ENCODE measurements around the gene SLC30A2.
A peak's percentile ranks its signal among the peaks of the same experiment; 100 is the strongest.

SLC30A2 gene

DNA sequence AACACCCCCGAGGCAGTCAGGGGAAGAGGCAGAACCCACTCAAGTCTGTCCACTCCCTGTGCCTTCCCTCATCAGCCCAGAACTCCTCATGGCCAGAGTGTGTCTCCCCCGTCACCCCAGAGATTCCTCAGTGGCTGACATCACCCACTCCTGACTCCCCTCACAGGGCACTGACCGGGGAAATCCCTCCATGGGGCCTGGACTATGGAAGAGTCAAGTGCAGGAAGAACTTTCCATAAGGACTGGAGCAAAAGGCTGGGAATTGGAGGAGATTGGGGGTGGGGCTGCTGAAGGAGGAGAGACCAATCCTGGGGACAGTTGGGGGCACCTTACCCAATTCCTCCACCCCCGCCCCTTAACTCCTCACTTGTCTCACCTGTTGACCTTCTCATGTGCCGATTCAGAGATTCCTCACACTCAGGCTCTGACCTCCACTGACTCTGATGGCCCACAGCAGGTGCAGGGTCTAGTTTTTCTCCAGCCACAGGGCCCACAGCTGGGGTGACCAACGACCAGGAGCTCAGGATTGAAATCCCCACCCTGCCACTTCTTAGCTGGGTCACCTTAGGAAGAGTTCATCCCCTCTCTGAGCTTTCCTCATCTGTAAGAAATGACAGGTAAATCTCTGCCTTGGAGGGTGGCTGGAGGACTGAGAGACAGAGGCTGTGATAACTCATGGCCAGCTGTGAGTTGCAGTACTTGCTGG is 24.8 kb downstream of the SLC30A2 start:
- no peak for DNase-seq

DNA sequence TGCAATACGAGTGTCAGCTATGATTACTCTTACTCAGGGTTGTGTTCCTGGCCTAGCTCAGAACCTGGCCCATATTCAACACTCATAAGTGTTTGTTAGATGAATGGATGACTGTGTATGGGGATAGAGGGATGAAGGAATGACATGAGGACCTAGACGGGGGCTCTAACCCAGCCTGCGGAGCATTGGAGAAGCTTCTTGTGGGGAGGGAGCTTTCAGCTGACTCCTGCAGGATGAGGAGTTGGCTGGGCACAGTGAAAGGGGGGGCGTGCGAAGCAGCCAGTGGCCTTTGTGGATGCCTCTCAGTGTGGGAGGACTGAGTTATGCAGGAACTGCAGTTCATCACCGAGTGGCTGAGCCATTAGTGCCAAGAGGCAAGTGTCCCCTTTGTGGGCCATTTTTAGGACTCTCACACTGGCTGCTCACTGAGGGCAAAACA is 25.6 kb downstream of the SLC30A2 start:
- DNase-seq = no peak

DNA sequence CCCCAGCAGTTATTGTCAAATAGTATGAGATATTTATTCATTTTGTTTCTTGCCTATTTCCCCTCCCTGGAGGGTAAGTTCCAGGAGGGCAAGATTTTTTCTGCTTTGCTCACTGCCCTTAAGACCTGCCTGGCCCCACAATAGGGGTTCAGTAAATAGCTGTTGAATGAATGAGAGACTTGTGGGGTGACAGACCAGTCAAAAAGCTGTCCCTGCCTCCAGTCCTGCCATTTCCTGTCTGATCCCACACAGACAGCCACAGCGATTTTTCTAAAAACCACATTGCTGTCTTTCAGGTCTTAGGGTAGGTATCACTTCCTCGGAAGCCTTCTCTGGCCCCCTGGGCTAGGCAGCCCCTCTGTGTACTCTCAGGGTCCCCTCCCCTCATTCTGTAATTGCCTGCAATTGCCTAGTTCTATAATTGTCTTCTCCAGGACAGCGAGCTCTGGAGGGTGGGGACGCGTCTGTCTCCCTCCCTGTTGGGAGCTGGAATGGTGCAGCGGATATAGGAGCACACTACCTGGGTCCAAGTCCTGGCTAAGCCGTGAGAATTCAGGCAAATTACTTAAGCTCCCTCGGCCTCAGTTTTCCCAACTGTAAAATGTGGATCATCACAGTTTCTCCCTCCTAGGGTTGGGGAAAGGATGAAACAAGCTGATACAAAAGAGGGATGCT is 26.1 kb downstream of the SLC30A2 start:
- no peak for DNase-seq

DNA sequence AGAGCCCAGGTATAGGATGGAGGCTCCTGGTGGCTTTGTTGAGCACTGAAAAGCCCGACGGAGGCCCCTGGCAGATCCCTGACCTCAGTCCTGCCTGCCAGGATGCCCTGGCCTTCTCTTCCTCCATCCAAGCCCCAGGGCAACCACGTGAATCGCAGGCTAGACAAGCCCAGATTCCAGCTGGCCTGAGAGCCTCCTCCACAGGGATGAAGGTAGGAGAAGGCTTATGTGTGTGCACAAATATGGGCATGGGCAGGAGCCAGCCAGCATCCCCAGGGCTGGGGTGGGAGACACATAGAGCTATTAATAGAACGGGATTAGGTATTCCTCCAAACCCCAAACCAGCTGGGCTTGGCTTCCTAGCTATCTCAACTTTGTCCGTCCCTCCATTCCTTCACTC is 28.3 kb downstream of the SLC30A2 start:
- DNase-seq = no peak

DNA sequence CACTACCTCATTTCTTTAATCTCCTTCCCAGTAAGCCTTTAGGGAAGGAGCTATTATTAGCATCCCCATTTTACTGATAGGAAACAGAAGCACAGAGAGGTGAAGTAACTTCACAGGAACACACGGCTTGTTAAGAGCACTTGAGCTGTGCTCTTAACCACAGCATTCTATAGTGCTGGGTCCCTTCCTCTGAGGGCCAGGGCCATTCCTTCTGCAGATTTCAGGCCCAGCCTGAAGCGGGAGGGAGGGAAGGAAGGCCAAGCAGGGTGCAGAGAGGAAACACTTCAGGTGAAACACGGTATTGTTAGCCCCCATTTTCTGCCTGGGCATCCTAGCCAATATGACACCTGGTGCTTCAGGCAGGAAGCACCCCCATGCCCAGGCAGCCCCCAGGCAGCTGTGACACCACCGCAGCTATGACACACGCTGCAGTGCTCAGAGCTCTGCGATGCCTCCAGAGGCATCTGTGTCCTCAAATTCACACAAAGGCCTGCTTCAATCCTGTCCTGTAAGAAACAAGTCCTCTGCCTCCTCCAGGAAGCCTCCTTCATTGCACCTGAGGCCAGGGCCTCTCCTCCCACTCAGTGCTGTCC is 28.9 kb downstream of the SLC30A2 start:
- DNase-seq = no peak

DNA sequence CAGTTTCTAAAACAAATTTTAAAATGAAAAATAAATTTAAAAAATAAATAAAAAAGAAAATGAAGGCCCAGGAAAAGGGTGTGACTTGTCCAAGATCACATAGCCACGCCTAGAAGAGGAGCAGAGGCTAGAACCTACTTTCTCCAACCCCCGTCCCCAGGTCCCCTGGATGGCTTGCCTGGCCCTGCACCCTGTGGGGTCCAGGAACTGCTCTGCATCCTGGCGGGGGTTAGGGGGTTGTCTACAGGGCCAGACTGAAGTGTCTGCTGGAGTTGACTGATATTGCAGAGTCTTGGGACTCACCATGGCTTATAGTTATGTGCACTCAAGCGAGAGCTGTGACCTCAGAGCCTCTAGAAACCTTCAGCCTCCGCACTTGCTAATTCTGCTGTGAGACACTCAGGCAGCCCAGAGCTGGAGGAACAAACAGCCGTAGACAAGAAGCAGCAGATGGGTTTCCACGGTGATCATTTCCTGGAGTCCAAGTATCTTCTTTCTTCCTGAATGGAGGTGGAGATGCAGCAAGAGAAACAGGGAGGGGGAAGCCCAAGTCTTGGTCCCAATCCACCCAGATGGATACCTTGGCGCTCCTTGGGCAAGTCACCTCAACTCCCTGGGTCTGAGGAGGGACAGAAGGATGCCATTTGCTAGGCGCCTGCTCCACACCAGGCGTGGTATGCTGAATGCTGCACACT is 29.5 kb downstream of the SLC30A2 start:
- DNase-seq = no peak

DNA sequence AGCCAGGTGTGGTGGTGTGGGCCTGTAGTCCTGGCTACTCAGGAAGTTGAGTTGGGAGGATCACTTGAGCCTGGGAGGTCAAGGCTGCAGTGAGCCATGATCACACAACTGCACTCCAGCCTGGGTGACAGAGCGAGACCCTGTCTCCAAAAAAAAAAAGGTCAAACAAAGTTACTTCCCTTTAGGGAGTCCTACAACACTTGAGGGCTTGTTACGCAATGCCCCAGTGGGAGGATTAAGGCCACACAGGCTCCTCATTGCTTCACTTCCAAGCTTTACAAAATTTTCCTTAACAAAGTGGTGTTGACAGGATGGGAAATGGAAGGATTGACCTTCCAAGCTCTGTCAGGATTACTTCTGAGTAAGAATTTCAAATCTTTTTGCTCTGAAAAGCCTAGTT is 30.6 kb downstream of the SLC30A2 start:
- DNase-seq = peak; percentile 80 to 83

DNA sequence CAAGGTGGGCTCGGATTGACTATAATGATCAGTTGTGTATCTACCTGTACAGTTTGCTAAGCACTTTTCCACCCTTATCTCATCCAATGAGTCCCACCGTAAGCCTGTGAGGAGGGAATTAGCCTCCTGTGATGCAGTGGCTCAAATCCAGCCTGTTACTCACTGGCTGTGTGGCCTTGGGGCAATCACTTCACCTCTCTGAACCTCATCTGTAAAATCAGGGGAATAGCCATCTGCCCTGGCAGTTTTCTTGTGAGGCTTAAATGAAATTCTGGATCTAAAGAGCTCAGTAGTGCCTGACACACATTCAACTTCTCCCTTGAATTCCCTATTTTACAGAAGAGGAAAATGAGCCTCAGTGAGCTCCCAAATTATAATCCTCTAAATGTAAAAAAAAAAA is 31.7 kb downstream of the SLC30A2 start:
- no peak for DNase-seq

DNA sequence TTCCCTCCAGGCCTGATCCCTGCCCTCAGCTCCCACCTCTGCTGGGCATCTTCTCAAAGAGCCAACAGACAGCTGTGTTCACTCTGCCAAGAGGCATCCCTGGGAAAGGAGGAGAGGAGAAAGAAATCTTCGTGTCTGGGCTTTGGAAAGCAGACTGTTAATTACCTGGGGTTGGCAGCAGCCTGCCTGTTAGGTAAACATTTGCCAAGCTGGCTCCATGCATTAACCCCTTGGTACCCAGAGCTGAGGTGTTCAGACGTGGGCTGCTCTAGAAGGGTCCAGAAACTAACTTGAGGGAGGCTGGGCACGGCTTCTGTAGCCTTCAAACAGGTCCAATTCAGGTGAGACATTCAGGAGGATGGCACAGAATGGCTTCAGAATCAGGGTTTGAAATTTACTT is 33.1 kb downstream of the SLC30A2 start:
- DNase-seq = no peak

DNA sequence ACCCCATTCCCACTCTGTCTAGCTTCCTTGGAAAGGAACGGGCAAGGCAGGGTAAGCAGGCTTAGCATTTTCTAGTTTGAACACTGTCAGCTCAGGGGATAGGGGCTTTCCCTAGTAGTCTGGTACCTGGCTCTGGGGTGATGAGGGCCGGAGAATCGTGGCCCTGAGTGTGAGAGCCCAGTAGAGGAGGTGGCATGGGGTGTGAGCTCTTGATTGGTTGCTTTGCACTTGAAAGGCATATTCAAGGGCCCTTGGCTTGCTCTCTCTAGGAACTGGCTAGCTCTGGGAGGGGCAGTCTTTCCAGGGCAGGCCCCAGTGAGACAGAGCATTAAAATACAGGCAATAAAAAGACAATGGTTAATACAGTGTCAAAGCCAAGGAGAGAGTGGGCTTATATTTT is 35.1 kb downstream of the SLC30A2 start:
- DNase-seq = no peak

DNA sequence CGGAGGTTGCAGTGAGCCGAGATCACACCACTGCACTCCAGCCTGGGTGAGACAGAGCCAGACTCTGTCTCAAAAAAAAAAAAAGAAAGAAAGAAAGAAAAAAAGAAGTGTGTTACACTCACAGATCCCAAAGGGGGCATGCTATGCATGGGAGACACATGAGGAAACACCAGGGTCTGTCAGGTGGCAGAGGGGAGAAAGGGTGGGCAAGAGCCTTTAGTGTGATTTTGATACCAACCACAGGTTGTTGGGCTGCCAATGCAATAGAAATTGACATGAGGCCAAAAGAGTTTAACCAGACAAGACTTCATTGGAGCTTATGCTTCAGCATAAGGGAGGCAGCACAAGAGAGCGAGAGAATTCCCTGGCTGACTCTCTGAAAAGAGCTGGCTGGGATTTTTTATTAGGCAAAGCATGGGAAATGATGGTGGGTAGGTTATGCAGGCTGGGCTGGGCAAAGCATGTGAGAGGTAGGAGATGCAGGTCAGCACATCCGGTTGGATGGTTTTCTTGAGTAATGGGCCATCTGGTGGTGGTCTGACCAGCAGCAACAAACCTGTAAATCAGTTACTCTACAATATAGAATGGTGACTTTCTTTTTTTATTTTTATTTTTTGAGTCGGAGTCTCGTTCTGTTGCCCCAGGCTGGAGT is 36.0 kb downstream of the SLC30A2 start:
- DNase-seq = no peak

DNA sequence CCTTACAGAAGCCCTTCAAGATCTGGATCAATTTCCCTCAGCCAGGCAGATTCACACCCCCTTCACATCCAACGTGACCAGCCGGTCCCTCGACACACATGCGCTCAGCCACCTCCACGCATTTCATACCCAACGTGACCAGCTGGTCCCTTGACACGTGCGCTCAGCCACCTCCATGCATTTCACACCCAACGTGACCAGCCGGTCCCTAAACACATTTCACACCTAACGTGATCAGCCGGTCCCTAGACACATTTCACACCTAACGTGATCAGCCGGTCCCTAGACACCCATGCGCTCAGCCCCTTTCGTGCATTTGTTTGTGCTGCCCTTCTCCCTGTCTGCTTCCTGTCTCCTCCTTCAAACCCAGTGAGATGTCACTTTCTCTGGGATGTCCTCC is 39.2 kb downstream of the SLC30A2 start:
- no peak for DNase-seq

DNA sequence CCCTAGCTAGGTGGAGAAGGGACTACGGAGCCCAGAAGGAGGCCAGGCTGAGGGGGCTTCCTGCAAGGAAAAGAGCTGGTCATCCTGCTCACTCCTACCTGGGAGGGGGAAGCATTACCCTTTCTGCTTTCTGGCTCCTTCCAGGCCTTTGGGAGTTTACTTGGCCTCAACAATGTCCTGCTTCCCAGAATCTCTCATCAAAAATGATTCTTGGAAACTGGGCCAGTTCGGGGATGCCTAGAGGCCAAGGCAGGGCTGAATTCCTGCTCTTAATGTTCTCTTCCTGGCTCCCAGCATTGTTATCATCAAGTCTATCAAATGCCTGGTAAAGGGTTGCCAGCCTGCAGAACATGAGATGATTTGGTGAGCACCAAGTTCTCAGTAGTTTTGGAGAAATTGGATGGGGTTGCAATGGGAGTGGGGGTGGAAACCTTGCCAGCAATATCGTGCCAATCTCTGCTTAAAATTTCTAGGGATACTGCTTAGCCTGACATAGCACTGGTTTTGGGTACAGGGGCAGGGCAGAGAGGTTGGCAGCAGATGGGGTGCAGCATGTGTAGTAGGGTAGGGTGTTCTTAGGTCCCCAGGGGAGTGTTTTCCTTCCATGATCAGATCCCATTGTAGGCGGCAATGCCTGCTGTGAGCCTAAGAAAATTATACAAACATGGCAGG is 40.3 kb downstream of the SLC30A2 start:
- no peak for DNase-seq

DNA sequence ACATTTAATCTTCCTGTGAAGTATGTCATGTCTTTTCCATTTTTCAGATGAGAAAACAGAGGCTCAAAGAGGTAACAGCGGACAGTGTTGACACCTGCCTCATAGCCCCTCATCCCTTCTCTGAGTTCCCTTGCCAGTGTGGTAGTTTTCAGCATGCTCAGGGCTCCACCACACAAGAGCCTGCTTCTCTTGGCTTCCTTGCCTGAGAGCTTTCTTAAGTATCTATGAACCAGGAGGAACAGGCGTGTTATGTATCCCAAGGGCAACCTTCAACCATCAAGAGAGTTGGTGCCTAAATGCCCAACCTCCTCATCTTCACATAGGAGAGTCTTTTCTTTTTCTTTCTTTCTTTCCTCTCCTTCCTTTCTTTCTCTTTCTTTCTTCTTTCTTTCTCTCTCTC is 42.2 kb downstream of the SLC30A2 start:
- DNase-seq = no peak

DNA sequence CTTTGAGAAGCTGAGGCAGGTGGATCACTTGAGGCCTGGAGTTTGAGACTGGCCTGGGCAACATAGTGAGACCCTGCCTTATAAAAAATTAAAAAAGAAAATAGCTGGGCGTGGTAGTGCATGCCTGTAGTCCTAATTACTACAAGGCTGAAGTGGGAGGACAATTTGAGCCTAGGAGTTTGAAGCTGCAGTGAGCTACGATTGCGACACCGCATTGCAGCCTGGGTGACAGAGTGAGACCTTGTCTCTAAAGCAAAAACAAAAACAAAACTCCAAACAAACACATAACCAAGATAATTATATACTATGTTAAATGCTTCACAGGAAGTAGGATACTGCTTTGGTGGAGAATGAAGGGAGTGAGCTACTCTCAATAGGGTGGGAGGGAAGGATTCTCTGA is 42.7 kb downstream of the SLC30A2 start:
- DNase-seq = peak; percentile 4 to 10

DNA sequence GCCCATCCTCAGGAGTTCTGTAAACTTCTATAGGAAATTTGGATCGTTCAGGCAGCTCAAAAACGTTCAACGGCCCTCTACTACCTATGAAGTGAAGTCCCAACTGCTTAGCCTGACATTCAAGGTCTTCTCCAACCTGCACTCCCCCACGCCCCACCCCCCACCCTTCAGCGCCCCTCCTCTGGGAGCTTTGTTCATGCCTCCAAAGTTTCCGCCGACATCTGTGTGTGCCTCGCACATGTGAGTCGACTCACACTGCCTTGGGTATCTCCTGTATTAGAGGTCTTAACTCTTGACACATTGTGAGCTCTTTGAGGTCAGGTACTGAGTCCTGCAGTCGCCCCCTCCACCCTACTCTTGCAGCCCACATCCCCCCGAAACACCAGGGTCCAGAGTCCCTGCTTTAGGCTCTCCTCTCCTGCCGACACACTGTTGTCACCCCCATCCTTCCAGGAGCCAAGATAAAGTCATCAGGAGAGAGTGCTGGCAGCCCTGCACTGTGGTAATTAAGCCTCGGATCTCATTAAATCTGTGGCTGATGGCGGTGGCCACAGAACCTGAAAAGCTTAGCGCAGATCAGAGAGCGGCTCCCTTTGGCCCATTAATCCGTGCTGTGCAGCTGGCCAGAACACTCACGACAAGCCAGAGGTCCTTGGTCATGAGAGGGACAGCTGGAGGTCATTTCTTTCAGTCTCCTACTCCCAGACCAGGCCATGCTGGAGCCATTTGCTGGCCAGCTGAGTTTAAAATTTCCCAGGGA is 46.7 kb downstream of the SLC30A2 start:
- DNase-seq = no peak

DNA sequence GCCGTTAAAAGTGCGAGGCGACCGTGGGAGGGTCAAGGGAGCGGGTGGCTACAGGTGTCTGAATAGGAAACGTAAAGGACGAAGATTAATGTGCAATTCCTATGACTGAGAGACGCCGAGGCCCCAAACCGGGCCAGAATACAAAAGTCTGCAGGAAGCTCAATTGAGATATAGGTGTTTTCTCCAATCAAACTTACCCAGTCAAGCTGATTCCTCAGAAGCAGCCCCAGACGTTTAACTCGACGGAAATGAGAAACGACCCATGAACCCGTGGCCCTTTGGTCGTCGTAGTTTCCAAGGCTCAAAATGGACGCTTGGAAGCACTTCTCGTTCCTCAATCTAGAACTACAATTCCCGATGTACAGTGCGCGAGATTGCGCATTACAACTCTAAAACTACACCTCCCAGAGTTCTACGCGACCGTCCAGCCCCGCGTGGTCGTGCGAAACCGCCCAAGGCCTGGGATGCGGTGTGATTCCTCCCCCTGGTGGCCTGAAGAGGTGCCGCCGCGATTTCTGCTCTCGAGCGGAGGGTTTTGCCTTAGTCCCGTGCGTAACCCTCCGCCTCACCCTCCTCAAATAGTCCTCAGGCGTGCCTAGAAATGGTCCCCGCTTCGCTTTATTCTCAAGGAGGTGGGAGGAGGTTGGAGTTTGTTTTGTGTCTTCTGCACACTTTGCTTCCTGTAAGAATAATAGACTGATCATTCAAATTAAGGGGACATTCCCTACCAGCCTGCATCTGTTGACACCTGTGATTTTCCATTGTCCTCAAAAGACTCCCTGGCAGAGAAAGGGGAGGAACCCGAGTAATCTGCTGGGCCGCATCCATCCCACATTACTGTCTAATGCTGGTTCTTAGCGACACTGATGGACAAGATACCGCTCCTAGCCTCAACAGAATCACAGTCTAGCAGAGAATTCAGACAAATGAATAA is 47.8 kb downstream of the SLC30A2 start, which contains the start of gene PAFAH2:
Gene PAFAH2 (minus strand): TSS at position 236 of the 934 bp plus-strand sequence. CDS start 7,247 bp downstream, outside the sequence.
- DNase-seq = peak; percentile 97 to 98

DNA sequence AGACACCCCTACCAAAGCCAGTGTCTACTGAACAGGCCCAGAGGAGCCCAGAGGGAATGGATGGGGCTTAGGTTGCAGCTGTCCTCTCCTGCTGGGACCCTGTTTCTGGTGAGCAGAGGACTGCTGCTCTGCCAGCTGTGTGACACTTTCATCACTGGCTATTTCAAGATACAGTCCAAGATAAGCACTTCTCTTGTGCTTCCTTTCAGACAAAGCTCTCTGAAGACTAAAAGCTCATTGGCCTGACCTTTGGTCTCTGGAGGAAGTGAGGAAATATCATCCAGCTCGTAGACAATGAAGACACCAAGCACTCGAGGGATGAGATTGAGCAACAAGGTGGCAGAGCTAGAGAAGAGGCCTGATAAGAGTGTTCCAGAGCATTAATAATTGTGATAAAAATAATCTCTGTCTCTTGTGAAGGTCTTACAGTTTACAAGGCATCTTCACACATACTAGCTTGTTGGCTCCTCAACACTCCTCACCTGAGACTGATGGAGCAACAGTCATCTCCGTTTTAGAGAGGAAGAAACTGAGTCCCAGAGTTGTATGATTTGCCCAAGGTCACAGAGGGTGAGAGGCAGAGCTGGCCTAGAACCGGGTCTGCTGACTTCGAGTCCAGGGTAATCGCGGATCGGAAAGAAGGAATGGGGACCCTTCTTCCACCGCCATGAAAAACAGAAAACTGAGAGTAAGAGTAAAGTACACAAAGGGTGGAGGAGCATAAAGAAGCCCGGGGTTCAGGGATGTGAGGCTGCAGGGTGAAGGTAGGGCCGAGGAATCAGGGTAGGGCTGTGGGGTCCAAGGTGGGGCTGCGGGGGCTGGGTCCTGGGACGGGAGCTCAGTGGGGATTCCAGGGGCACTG is 48.7 kb downstream of the SLC30A2 start:
- peak; percentile 97 to 98 for DNase-seq

DNA sequence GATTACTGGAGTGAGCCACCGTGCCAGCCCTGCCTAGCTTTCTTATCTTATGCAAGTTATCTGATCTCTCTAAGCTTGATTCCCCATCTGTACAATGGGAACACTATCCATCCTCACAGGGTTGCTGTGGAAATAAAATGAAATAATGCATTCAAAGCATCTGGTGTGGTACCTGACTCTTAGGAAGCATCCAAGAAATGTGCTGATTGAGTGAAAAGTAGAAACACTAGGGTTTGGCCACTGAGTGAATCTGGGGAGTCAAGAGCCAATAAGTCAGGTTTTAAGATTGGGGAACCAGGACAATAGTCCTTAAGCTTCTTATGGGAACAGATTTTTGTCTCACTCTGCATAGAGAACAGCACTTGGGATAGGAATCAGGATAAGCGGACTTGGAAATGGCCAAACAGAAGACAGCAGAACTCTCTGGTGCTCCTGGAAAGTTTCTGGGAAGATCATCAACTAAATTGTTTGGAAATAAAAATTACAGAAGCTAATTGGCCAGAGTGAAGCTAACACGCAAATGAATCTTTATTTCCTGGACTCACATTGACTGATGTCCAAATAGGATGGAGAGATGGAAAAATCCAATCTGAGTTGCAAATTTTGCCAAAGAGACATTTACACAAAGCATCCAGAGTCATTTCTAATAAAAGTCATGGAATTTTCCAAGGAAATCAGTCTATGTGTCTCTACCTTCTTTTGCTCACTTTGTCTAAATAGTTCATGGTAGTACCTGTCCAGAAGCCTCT is 51.3 kb downstream of the SLC30A2 start:
- DNase-seq = no peak
